ENCODE results near the gene ETNK2.
"Not testable (repeated sequence)": the region's sequence is repeated elsewhere in the genome, so short reads cannot be mapped to it uniquely, and the experiment has no call there.

Gene ETNK2

DNA sequence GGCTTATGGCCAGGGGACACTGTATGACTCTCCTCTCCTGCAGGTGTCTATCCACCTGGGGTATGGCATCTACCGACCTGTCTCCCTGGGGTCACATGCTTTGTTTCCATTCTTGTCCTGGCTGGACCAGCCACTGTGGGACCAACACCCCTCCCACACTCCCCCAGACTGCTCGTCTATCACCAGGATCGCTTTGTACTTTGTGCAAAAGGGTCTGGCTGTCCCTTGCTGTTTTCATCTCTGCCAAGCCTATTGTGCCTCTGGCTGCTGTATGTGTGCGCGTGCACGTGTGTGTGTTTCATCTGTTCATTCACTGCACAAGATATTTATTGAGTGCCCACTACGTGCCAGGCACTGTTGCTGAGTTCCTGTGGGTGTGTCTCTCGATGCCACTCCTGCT is 25.5 kb downstream of the ETNK2 start:
- no peak for DNase-seq (ENCODE audit: low read depth)

DNA sequence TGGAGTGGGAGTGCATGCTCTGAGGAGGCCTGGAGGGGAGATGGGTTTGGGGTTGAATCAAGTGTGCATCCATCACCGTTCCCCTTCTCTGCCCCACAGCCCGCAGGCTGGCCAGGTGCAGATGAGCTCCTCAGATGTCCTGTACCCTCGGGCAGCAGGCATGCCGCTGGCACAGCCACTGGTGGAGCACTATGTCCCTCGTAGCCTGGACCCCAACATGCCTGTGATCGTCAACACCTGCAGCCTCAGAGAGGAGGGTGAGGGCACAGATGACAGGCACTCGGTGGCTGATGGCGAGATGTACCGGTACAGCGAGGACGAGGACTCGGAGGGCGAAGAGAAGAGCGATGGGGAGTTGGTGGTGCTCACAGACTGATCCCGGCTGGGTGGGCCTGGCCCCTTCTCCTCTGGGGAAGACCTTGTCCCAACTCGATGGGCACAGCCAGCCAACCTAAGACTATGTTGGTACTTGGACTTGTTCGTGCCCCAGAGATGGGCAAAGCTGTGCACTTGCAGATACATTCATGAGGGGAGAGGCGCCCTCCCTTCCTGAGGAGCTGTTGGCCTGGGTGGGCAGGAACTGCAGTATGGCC is 26.0 kb downstream of the ETNK2 start:
- no peak for DNase-seq (ENCODE audit: low read depth)

DNA sequence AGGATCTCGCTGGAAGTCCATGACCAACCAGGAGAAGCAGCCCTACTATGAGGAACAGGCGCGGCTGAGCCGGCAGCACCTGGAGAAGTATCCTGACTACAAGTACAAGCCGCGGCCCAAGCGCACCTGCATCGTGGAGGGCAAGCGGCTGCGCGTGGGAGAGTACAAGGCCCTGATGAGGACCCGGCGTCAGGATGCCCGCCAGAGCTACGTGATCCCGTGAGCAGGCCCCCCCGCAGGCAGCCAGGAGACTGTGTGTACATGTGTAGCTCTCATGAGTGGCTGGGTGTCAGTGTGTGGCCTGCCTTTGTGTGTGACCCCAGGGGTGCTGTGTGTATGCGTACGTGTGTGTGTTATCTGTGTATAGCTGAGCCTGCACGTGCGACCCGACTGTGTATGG is 27.2 kb downstream of the ETNK2 start:
- DNase-seq (ENCODE audit: low read depth) = no peak

DNA sequence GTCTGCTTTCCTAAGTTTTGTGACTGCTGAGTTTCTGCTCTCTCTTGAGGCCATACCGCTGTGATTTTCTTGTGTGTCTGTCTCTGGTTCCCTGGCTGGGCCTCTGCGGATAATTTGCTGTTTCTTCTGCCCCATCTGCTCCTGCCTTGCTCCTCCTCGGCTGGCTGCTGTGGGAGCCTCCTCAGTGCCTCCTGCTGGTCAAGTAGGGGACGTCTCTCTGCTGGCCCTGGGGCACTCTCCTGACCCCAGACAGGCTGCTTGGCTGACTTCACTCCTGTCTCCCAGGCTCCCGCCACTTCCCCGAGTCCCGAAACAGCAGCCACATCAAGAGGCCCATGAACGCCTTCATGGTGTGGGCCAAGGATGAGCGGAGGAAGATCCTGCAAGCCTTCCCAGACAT is 28.5 kb downstream of the ETNK2 start:
- DNase-seq (ENCODE audit: low read depth) = no peak

DNA sequence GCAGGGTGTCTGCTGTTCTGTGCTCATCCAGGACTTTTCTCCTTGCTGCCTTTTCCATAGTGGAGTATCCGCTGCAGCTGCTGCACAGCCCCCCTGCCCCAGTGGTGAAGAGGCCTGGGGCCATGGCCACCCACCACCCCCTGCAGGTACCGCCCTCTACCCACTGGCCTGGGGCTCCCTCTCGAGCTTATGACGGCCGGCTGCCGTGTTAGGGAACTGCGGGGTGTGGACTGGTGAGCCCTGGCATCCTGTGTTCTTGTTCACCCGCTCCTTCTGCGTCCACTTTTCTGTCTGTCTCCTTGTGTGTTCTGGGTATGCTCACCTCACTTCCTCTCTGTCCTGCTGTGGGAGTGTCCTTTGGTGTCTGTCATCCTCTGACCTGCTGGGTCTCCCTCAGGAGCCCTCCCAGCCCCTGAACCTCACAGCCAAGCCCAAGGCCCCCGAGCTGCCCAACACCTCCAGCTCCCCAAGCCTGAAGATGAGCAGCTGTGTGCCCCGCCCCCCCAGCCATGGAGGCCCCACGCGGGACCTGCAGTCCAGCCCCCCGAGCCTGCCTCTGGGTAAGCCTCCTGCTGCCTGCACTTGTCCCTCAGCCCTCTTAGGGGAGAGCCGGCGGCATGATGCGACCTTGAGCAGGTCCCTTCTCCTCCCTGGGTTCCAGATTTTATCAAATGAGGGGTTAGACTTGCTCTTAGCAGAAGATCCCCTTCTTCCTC is 29.8 kb downstream of the ETNK2 start:
- DNase-seq (ENCODE audit: low read depth) = no peak

DNA sequence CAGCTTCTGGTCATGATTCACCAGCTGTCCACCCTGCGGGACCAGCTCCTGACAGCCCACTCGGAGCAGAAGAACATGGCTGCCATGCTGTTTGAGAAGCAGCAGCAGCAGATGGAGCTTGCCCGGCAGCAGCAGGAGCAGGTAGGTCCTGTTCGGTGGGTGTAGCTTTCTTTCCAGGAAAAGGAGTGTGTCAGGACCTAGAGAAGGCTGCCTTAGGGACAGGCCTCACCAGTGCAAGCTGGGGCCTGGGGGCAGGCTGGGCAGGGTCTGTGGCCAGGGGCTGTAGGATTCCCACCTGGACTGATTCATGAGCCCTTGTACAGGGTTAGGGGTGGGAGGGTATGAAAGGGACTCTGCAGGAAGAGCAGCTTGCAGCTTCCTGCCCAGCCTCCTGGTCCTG is 35.3 kb downstream of the ETNK2 start:
- no peak for DNase-seq (ENCODE audit: low read depth)

DNA sequence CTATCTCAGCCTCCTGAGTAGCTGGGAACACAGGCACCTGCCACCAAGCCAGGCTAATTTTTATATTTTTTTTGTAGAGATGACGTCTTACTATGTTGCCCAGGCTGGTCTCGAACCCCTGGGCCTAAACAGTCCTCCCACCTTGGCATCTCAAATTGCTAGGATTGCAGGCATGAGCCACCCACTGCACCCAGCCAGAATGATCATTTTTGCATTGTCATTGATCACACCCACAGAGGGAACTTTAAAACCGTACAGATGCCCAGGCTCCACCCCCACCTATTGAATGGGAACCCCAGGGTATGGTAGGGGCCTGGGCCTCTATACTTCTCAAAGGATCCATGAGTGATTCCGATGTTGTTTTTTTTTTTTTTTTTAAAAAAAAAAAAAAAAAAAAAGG is 36.7 kb downstream of the ETNK2 start:
- DNase-seq (ENCODE audit: low read depth) = no peak

DNA sequence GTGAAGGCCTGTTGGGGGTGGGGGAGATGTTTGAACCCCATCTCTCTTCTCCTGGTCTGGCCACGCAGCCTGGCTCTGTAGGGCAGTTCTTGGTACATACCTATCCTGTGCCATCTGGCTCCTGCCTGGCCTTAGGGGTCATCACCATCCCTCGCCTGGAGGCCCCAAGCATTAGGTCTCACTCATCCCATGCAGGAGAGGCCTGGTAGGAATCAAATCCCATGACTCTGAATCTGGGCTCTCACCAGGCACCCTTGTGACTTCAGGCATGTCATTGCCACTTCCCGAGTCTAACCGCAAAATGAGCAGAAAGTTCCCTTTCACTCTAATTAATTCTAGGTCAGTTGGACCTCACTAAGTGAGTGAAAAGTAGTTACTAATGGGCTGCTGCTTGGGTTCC is 37.2 kb downstream of the ETNK2 start:
- no peak for DNase-seq (ENCODE audit: low read depth)

DNA sequence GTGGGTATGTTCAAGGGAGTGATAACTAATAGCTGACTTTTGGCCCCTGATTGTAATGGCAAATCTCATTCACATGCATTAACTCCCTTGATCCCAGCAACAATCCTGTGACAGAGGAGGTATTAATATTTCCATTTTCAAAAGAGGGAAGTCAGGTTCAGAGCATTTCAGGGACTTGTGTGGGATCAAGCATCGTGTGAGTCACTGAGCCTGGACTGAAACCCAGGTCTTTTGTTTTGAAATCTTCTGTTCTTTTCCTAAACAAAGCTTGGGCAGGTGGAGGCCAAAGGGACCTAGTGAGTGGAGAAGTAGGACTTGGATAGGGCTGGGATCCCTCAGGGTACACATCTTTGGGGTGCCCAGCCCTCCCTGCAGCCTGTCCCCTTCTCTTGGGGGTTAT is 37.9 kb downstream of the ETNK2 start:
- DNase-seq (ENCODE audit: low read depth) = no peak

DNA sequence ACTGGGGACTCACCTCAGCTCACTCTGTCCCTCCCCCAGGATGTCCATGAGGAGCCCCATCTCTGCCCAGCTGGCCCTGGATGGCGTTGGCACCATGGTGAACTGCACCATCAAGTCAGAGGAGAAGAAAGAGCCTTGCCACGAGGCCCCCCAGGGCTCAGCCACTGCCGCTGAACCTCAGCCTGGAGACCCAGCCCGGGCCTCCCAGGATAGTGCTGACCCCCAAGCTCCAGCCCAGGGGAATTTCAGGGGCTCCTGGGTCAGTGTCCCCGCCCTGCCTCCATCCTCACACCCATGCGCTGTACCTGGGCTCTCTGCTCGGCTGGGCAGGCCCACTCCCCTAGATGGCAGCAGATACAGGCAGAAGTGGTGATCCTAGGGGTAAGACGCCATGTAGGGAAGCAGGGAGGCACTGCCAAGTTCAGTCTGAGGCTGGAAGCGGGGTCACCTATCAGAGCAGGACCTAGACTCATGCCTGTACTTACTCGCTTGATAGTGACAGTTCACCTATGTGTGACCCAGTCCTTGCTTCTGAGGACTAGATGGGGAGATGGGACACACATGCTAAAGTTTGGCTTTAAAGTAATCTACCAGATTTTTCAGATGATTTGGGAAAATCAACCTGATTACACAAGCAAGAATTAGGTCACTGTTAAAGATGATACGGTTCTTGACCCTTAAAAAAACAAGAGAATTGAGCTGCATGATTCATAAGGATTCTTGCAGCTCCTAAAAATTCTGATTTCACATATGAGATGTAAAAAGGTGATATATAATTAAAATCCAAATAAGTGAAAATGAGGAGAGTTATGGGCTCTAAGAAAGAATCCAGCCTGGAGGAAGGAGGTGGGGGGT is 38.7 kb downstream of the ETNK2 start:
- no peak for DNase-seq (ENCODE audit: low read depth)

DNA sequence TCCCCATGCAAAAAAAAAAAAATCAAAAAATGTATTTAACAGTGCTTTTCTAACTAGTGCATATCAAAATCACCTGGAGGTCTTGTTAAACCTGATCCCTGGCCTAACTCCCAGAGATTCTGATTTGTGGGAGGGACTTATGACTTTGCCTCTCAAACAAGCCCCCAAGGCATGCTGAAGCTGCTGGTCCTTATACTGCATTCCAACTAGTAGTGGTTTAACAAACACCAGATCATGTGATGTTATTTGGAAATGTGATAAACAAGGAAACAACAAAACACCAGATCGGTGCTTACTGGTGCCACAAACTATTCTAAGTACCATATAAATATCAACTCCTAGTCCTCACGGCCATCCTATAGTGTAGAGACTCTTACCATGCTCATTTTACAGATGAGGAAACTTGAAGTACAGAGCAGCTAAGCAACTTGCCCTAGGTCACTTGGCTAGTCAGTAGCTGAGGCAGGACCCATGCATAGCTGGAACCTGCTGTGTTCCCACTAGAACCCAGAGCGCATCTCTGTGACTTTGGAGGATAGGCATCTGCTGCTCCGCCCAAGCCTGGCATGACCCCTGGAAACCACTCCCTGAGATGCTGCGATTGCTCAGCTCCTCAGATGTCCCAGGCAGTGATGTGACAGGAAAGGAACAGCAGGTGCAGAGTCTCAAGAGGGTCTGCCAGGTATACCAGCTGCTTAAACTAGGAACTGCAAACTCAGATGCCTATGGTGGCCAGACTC is 40.8 kb downstream of the ETNK2 start:
- no peak for DNase-seq (ENCODE audit: low read depth)

DNA sequence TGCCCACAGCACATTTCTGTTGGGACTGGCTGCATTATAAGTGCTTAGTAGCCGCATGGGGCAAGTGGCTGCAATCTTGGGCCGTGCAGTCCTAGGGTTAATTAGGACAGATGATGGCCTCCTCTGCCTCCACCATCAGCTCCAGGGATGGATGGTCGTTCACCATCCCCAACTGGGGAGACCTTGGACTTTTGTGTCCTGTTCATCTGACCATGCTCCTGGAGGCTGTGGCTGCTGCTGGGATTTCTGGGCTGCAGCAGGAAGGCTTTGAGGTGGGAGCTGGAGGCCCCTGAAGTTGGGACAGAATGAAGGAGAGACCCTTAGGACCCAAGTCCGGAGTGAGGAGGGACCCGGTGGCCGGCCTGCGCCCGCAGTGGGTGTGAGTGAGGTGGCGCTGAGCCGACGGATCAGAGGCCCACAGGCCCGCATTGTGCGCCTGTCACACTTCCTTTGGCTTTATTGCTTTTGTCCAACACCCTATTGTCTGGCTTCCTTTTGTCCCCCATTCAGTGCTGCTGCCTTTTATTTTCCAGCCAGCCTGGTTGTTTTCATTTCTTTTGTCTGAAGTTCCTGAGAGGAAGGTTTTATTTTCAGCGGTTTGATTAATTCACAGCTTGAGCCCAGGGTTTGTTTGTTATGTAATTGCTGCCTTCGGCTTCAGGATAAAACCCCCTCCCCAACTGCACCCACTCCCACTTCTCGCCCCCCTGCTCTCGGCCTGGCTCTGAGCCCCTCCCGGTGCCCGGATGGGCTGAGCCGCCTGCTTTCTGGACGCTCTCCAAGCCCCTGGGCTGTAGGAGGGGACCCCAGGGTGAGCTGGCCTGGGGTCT is 43.3 kb downstream of the ETNK2 start:
- no peak for DNase-seq (ENCODE audit: low read depth)

DNA sequence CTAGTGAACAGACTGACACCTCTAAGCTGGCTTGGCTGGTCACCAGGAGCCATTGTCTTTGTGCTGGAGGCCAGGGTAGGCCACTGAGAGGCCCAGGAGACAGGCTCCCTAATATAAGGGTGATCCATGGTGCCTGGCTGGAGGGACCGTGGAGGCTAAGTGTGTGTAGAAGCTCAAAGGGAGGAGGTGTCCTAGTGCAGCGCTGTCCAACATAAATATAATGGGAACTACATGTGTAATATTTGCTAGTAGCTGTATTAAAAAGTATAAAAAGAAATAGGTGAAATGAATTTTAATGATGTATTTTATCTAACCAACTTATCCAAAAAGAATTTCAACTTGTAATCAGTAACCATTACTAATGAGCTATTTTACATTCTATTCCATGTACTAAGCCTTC is 44.0 kb downstream of the ETNK2 start:
- DNase-seq (ENCODE audit: low read depth) = no peak

DNA sequence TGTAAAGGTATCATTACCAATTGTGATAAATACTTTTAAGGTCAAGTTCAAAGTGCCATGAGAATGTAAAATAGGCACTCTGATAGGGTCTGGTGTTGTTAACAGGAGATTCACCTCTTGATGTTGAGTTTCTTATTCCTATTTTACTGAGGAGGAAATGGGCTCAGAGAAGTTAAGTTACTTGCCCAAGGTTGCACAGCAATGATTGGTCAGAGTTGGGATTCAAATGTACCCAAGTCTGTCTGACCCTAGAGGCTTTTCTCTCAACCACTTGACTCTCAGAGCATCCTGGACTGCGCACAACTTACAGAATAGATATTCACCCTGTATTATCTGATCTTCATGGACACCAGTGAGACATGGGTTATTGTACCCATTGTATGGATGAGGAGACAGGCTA is 45.0 kb downstream of the ETNK2 start:
- no peak for DNase-seq (ENCODE audit: low read depth)

DNA sequence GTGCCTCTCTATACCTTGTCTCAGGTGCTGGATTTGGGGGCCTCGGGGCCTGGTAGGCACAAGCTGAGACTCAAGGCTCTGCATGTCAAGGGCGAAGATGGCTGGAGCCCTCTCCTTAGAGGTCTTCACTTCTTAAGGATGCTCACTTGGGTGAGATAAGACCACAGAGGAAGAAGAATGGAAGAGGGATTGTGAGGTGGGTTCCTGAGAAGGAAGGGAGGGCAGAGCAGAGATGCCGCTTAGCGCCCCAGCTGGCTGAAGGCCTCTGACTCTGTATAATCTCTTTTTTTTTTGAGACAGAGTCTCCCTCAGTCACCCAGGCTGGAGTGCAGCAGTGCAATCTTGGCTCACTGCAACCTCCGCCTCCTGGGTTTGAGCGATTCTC is 46.7 kb downstream of the ETNK2 start:
- DNase-seq (ENCODE audit: low read depth) = no peak

DNA sequence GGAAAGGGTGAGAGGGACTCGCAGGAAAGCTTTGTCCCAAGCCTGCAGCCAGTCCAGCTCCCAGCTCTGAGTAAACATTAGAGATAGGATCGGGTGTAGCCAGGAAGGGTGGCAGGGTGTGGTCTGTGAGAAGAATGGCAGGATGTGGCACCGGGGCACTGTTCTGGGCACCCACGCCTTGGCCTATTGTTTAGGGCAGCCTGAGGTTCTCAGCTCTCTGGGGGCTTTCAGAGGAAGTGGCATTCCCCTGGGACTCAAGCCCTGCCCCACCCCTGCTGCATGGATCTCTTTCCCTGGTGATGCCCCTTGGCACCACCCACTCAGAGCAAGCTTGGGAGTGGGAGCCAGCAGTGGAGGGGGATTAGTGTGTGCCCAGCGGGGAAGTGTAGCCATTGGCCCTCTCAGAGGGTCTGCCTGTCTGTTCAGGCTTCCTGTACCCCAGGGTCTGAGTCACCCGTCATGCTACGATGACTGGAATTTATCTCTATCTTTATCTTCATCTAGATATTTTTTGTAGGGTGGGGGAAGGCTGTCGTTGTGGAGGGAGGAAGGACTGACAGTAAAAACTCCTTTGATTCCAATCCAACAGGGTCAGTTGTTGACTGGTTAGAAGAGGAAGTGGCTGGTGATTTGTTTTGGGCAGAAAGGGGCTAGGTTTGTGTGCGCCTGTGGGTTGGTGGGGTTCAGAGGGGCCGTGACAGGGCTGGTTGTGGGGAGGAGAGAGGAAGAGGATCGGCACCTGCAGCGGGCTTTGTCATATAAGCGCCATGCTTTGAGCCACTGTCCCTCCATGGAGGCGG is 47.3 kb downstream of the ETNK2 start:
- DNase-seq (ENCODE audit: low read depth) = no peak

DNA sequence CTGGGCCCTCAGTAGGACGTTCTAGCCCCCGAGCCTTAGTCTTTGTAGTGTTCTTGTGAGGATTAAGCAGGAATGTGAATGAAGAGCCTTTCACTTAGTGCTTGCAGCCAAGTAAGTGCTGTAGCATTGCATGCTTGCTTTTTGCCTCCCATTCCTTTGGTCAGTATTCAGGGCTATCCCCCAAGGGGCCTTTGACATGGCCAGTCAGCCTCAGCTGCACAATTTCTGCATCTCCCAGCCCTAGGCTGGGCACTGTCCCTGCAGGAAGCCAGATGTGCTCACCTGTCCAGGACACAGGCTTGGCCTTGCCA is 48.5 kb downstream of the ETNK2 start:
- DNase-seq (ENCODE audit: low read depth) = no peak

DNA sequence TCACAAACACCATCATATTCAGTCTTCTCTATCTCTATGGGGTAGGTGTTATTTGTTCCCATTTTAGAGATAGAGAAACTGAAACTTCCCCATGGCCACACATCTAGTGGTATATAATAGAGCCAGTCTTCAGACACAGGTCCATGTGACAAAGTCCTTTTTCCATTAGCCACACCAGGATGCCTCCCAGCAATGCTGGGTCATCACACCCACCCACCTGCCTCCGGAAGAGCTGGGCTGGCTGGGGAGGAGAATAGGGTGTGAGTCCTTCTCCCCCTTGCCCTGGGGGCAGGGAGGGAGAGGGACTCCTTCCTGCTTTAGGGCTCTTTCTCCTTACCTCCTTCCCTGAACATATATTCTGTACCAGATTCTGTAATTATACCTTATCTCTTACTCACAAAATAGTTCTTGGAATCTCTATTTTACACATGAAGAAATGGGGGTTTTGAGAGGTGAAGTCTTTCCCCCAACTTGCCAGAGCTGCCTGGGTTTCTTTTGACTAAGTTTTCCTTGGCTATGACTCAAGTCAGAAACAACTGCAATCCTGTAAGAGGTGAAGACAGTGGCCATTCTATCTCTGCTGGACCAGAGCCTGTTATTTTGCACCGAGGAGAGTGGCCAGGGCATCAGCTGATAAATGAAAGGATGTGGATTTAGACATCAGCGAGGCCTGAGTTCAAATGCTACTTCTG is 49.0 kb downstream of the ETNK2 start:
- DNase-seq (ENCODE audit: low read depth) = no peak

DNA sequence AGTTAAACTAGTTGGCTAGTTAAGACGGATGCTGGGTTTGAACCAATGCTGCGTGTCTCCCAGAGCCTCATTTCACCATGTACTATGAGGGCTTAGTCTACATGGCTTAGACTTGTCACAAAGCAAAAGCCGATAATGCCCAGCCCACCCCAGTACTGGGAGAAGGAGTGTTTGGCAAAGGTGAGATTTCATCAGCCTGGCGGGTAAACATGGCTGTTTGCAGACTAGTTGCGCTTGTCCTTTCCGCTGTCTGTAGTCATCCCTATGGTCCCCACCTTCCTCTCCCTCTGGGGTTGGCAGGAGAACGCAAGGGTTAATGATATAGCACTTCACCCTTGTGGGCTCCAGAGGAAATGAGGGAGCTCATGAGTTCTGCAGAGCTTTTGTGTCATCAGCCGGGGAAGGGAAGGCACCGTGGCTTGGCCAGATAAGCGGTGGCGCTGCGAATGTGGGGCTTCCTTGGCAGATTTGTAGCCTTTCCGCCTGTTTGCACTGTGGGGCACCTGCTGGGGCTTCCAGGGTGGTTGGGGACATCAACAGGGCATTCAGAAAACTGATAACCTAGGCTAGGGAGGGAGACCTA is 49.7 kb downstream of the ETNK2 start:
- DNase-seq (ENCODE audit: low read depth) = no peak

DNA sequence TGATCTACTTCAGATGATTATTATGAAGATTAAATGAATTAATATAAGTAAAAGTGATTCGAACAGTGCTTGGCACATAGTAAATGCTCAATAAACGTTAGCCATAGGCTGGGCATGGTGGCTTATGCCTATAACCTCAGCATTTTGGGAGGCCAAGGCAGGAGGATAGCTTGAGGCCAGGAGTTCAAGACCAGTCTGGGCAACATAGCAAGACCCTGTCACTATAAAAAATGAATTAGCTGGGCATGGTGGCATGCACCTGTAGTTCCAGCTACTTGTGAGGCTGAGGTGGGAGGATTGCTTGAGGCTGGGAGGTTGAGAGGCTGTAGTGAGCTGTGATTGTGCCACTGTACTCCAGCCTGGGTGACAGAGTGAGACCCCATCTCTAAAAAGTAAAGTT is 52.1 kb downstream of the ETNK2 start:
- not testable (repeated sequence) for DNase-seq (ENCODE audit: low read depth)
